ENCODE measurements around the gene ZDHHC16.
"Not testable (repeated sequence)": the region's sequence is repeated elsewhere in the genome, so short reads cannot be mapped to it uniquely, and the experiment has no call there.

The ZDHHC16 gene

GRCh38 chr10:97468781-97469180, 22.8 kb downstream of the ZDHHC16 start:
- not testable (repeated sequence) for H3K27me3 Mint-ChIP-seq; H3K9me3 Mint-ChIP-seq; ATAC-seq (replicated peaks); H3K4me3 Mint-ChIP-seq; H3K4me1 Mint-ChIP-seq (ENCODE audit: low read depth in 2 of 2); DNase-seq
- H3K27ac Mint-ChIP-seq, result peak overlapping the region in 1 of 2 donors; percentile 23
- H3K36me3 Mint-ChIP-seq (ENCODE audit: insufficient read depth), result peaks cover 58% of the 10 kb centered on the region

GRCh38 chr10:97474918-97475317, 28.9 kb downstream of the ZDHHC16 start:
- H3K27me3 Mint-ChIP-seq, result no peaks in the 10 kb centered on the region
- no peak for ATAC-seq (replicated peaks)

GRCh38 chr10:97475936-97476594, 30.1 kb downstream of the ZDHHC16 start:
- no peak for ATAC-seq (replicated peaks)
- no peak overlapping the region for H3K4me3 Mint-ChIP-seq
- no peak overlapping the region for H3K27ac Mint-ChIP-seq
- no peaks in the 10 kb centered on the region for H3K9me3 Mint-ChIP-seq
- no peak for DNase-seq
- peaks cover 81% of the 10 kb centered on the region for H3K36me3 Mint-ChIP-seq (ENCODE audit: insufficient read depth)
- H3K27me3 Mint-ChIP-seq, result no peaks in the 10 kb centered on the region
- H3K4me1 Mint-ChIP-seq (ENCODE audit: low read depth in 2 of 2), result peaks cover 0 to 8% of the 10 kb centered on the region in 2 donors

More at GRCh38 chr10:97474918-97475317, 28.9 kb downstream of the ZDHHC16 start:
- peaks cover 75% of the 10 kb centered on the region for H3K36me3 Mint-ChIP-seq (ENCODE audit: insufficient read depth)
- no peak overlapping the region for H3K4me3 Mint-ChIP-seq
- H3K9me3 Mint-ChIP-seq, result no peaks in the 10 kb centered on the region
- H3K27ac Mint-ChIP-seq, result no peak overlapping the region
- DNase-seq, result no peak
- peaks cover 0 to 7% of the 10 kb centered on the region in 2 donors for H3K4me1 Mint-ChIP-seq (ENCODE audit: low read depth in 2 of 2)

- H3K27me3 Mint-ChIP-seq; ATAC-seq (replicated peaks); DNase-seq; H3K4me3 Mint-ChIP-seq; H3K9me3 Mint-ChIP-seq; H3K27ac Mint-ChIP-seq: not testable (repeated sequence)
- Mint-ChIP-seq H3K4me1 (ENCODE audit: low read depth in 2 of 2) (peaks cover 0 to 13% of the 10 kb centered on the region in 2 donors), H3K36me3 (ENCODE audit: insufficient read depth) (peaks cover 58% of the 10 kb centered on the region)
Measured at GRCh38 chr10:97479410-97479809, 33.4 kb downstream of the ZDHHC16 start.

GRCh38 chr10:97479939-97480338, 34.0 kb downstream of the ZDHHC16 start:
- Mint-ChIP-seq H3K27me3 (no peaks in the 10 kb centered on the region), H3K4me1 (ENCODE audit: low read depth in 2 of 2) (peaks cover 0 to 13% of the 10 kb centered on the region in 2 donors), H3K36me3 (ENCODE audit: insufficient read depth) (peaks cover 53% of the 10 kb centered on the region), H3K9me3 (no peaks in the 10 kb centered on the region), H3K27ac (peak overlapping the region in 1 of 2 donors; percentile 24), H3K4me3 (no peak overlapping the region)
- DNase-seq (no peak), ATAC-seq (replicated peaks) (no peak)

GRCh38 chr10:97481071-97481470, 35.1 kb downstream of the ZDHHC16 start:
- Mint-ChIP-seq H3K27ac (peak overlapping the region in 1 of 2 donors; percentile 51), H3K9me3 (no peaks in the 10 kb centered on the region), H3K27me3 (no peaks in the 10 kb centered on the region), H3K4me1 (ENCODE audit: low read depth in 2 of 2) (peaks cover 1 to 13% of the 10 kb centered on the region in 2 donors), H3K4me3 (no peak overlapping the region), H3K36me3 (ENCODE audit: insufficient read depth) (peaks cover 51% of the 10 kb centered on the region)
- DNase-seq (no peak), ATAC-seq (replicated peaks) (no peak)

GRCh38 chr10:97482381-97482780, 36.4 kb downstream of the ZDHHC16 start:
- peaks cover 40% of the 10 kb centered on the region for H3K36me3 Mint-ChIP-seq (ENCODE audit: insufficient read depth)
- H3K4me1 Mint-ChIP-seq (ENCODE audit: low read depth in 2 of 2), result peaks cover 2 to 9% of the 10 kb centered on the region in 2 donors
- no peak for DNase-seq
- H3K27ac Mint-ChIP-seq, result peak overlapping the region in 1 of 2 donors; percentile 25
- no peak for ATAC-seq (replicated peaks)
- H3K4me3 Mint-ChIP-seq, result no peak overlapping the region
- no peaks in the 10 kb centered on the region for H3K9me3 Mint-ChIP-seq
- no peaks in the 10 kb centered on the region for H3K27me3 Mint-ChIP-seq

- ATAC-seq (replicated peaks), result no peak
- peaks cover 2 to 6% of the 10 kb centered on the region in 2 donors for H3K4me1 Mint-ChIP-seq (ENCODE audit: low read depth in 2 of 2)
- H3K36me3 Mint-ChIP-seq (ENCODE audit: insufficient read depth), result peaks cover 35% of the 10 kb centered on the region
- no peaks in the 10 kb centered on the region for H3K9me3 Mint-ChIP-seq
- H3K27ac Mint-ChIP-seq, result peak overlapping the region in 1 of 2 donors; percentile 32
- no peak for DNase-seq
- no peaks in the 10 kb centered on the region for H3K27me3 Mint-ChIP-seq
- no peak overlapping the region for H3K4me3 Mint-ChIP-seq
Measured at GRCh38 chr10:97483506-97483905, 37.5 kb downstream of the ZDHHC16 start.

GRCh38 chr10:97483921-97484320, 37.9 kb downstream of the ZDHHC16 start:
- Mint-ChIP-seq H3K4me3 (no peak overlapping the region), H3K9me3 (no peaks in the 10 kb centered on the region), H3K36me3 (ENCODE audit: insufficient read depth) (peaks cover 35% of the 10 kb centered on the region), H3K4me1 (ENCODE audit: low read depth in 2 of 2) (peaks cover 3 to 8% of the 10 kb centered on the region in 2 donors), H3K27me3 (no peaks in the 10 kb centered on the region), H3K27ac (peak overlapping the region in 1 of 2 donors; percentile 32)
- DNase-seq (no peak), ATAC-seq (replicated peaks) (no peak)

GRCh38 chr10:97485647-97486281, 39.8 kb downstream of the ZDHHC16 start:
- no peak overlapping the region for H3K4me3 Mint-ChIP-seq
- H3K9me3 Mint-ChIP-seq, result no peaks in the 10 kb centered on the region
- no peaks in the 10 kb centered on the region for H3K27me3 Mint-ChIP-seq
- peaks cover 15 to 23% of the 10 kb centered on the region in 2 donors for H3K4me1 Mint-ChIP-seq (ENCODE audit: low read depth in 2 of 2)
- H3K36me3 Mint-ChIP-seq (ENCODE audit: insufficient read depth), result peaks cover 22% of the 10 kb centered on the region
- ATAC-seq (replicated peaks) (no peak), DNase-seq (no peak)
- H3K27ac Mint-ChIP-seq, result peak overlapping the region; percentile 32 to 84

GRCh38 chr10:97490592-97490991, 44.6 kb downstream of the ZDHHC16 start:
- no peak for DNase-seq

GRCh38 chr10:97494151-97494550, 48.2 kb downstream of the ZDHHC16 start:
- Mint-ChIP-seq H3K36me3 (ENCODE audit: insufficient read depth) (peaks cover 13% of the 10 kb centered on the region), H3K27ac (no peak overlapping the region), H3K27me3 (no peaks in the 10 kb centered on the region), H3K9me3 (no peaks in the 10 kb centered on the region), H3K4me3 (no peak overlapping the region), H3K4me1 (ENCODE audit: low read depth in 2 of 2) (peaks cover 33 to 46% of the 10 kb centered on the region in 2 donors)
- DNase-seq (no peak), ATAC-seq (replicated peaks) (no peak)

More at GRCh38 chr10:97490592-97490991, 44.6 kb downstream of the ZDHHC16 start:
- H3K27me3 Mint-ChIP-seq, result no peaks in the 10 kb centered on the region
- peak overlapping the region; percentile 44 to 73 for H3K27ac Mint-ChIP-seq
- H3K4me3 Mint-ChIP-seq, result no peak overlapping the region
- ATAC-seq (replicated peaks), result no peak
- no peaks in the 10 kb centered on the region for H3K9me3 Mint-ChIP-seq
- H3K36me3 Mint-ChIP-seq (ENCODE audit: insufficient read depth), result peaks cover 4% of the 10 kb centered on the region
- H3K4me1 Mint-ChIP-seq (ENCODE audit: low read depth in 2 of 2), result peaks cover 24 to 35% of the 10 kb centered on the region in 2 donors

GRCh38 chr10:97494863-97495506, 49.0 kb downstream of the ZDHHC16 start:
- peak overlapping the region in 1 of 2 donors; percentile 25 for H3K4me3 Mint-ChIP-seq
- no peak overlapping the region for H3K27ac Mint-ChIP-seq
- peaks cover 30 to 40% of the 10 kb centered on the region in 2 donors for H3K4me1 Mint-ChIP-seq (ENCODE audit: low read depth in 2 of 2)
- no peaks in the 10 kb centered on the region for H3K9me3 Mint-ChIP-seq
- no peak for DNase-seq
- ATAC-seq (replicated peaks), result no peak
- peaks cover 2 to 3% of the 10 kb centered on the region in 2 donors for H3K27me3 Mint-ChIP-seq
- H3K36me3 Mint-ChIP-seq (ENCODE audit: insufficient read depth), result peaks cover 13% of the 10 kb centered on the region
